Spleen (tissue), 7 donors: ENCODE results near the gene PCBP3.

Experiments used
- CTCF ChIP-seq, 11 experiments: fragments of 200-600 bp in 7 of 11; fragments of 450-650 bp in 4 of 11; sonication (generic) in 4 of 11; IDR thresholded peaks in 8 of 11; conservative IDR thresholded peaks in 3 of 11; 1 replicate in 7 of 11; 2 replicates in 4 of 11; pipeline versions ENCODE4 v1.4.0 to v1.8.0; 2016 to 2021; ENCODE audit warnings: antibody characterized with exemption in 11 of 11, inconsistent platforms in 4 of 11, mild to moderate bottlenecking in 1 of 11
- POLR2A ChIP-seq, 3 donors: fragments of 450-650 bp; IDR thresholded peaks; one replicate each; pipeline ENCODE4 v1.5.1; 2017; ENCODE audit warnings: antibody characterized with exemption in 3 of 3, mild to moderate bottlenecking in 1 of 3
- donor health status: DM: no; HTN: no; CAD: no; lungs with moderate emphysema.
- donor health status: DM: no; HTN: no; CAD: no.
- donor health status: DM: no; HTN: no; CAD: no.

GRCh38 chr21:45985471-45986315 lies 342.2 kb downstream of the PCBP3 start:
- TF ChIP-seq POLR2A (IDR thresholded peaks at IDR 0.05), result no peak
- no peak for TF ChIP-seq CTCF (IDR thresholded peaks at IDR 0.05 in 8 of 11, conservative IDR thresholded peaks at IDR 0.05 in 3 of 11)
